Smooth muscle cell (in vitro differentiated cells): ENCODE data around the gene LRRK2. TPM values are rescaled to one million over a fixed set of nuclear protein-coding genes. Genes with fewer than 3 reads are reported as not detected.
A peak's percentile ranks its signal among the peaks of the same experiment; 100 is the strongest.

Source experiments
- DNase-seq: peaks from one replicate; lab custom pipeline; 2025; ENCODE audit not compliant: unreplicated experiment; lab: John Stamatoyannopoulos, UW
- H2AFZ ChIP-seq: fragments of 200-600 bp; sonication (generic); 2 replicates; pipeline ENCODE4 v1.6.0; 2016; ENCODE audit warnings: antibody characterized with exemption, low read depth, mild to moderate bottlenecking
- H3F3A ChIP-seq: fragments of 200-600 bp; sonication (generic); 2 replicates; pipeline ENCODE4 v1.6.0; 2017; ENCODE audit warnings: antibody characterized with exemption, low read depth
- H3K27ac ChIP-seq: fragments of 200-600 bp; sonication (generic); 2 replicates; pipeline ENCODE4 v1.5.1; 2016; ENCODE audit warnings: low read depth, mild to moderate bottlenecking
- H3K27me3 ChIP-seq: fragments of 200-600 bp; sonication (generic); 2 replicates; pipeline ENCODE4 v1.6.1; 2016; ENCODE audit warnings: low read depth, mild to moderate bottlenecking
- H3K36me3 ChIP-seq: fragments of 200-600 bp; sonication (generic); 2 replicates; pipeline ENCODE4 v1.5.1; 2016; ENCODE audit warnings: low read depth
- H3K4me1 ChIP-seq: fragments of 200-600 bp; sonication (generic); 2 replicates; pipeline ENCODE4 v1.5.1; 2016; ENCODE audit warnings: low read depth
- H3K4me2 ChIP-seq: fragments of 200-600 bp; sonication (generic); 2 replicates; pipeline ENCODE4 v1.6.0; 2016; ENCODE audit warnings: mild to moderate bottlenecking
- H3K4me3 ChIP-seq: fragments of 200-600 bp; sonication (generic); 2 replicates; pipeline ENCODE4 v1.5.1; 2016; ENCODE audit warnings: mild to moderate bottlenecking
- H3K79me2 ChIP-seq: fragments of 200-600 bp; sonication (generic); 2 replicates; pipeline ENCODE4 v1.6.0; 2016; ENCODE audit warnings: low read depth, mild to moderate bottlenecking
- H3K9ac ChIP-seq: fragments of 200-600 bp; sonication (generic); 2 replicates; pipeline ENCODE4 v1.6.0; 2016; ENCODE audit warnings: low read depth
- H3K9me3 ChIP-seq: fragments of 200-600 bp; sonication (generic); replicated peaks from 2 replicates; pipeline ENCODE4 v1.5.1; 2016; ENCODE audit warnings: low read depth
- H4K20me1 ChIP-seq: fragments of 200-600 bp; sonication (generic); 2 replicates; pipeline ENCODE4 v1.6.0; 2016; ENCODE audit warnings: low read depth
- WGBS: methylation state at CpG from one replicate; pipeline ENCODE4 v1.1.7; 2016; ENCODE audit warnings: low lambda C conversion rate; 5-methylcytosine and 5-hydroxymethylcytosine counted together
- polyA plus RNA-seq: library from polyadenylated mRNA; unstranded; fragments of >200 nt; fragmentation: Nextera tagmentation; extraction: Ambion mirVana; gene quantifications from 2 replicates; pipeline ENCODE4 v1.2.1, GENCODE V29; 2016
- total RNA-seq: library from RNA; depleted of rRNA; stranded (reverse); fragments of >200 nt; gene quantifications from 2 replicates; pipeline ENCODE4 v1.2.3, GENCODE V29; 2014
- TF ChIP-seq, protein P1 (sequence below): fragments of 200-600 bp; sonication (generic); IDR thresholded peaks from 2 replicates; pipeline ENCODE4 v1.5.1; 2017; ENCODE audit warnings: borderline replicate concordance, mild to moderate bottlenecking, antibody characterized with exemption; ENCODE audit not compliant: insufficient read depth, poor library complexity, severe bottlenecking

LRRK2 gene
- total and polyA plus RNA-seq, 2 experiments from 2014 or later = not detected

DNA sequence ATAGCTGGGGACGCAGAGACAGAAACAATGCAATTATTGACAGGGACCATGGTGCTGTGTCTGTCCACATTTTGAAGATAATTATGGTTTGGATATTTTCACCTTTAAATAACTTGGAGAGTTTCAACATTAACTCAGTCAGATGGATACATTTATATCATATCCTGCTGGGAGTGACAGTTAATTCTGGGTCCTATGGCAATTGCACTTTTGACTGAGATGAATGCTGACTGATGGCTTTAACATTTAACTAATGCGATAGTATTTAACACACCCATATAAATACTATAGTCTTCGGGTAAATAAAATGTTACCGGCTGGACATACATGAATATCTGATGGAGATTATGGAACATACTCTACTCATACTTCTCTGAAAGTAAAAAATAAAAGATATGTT is 118.3 kb downstream of the LRRK2 start:
- Histone ChIP-seq H3K4me1 (no peaks in the 10 kb centered on the region), H3K79me2 (no peaks in the 10 kb centered on the region), H3K4me2 (no peak overlapping the region), H3K36me3 (no peaks in the 10 kb centered on the region), H3K4me3 (no peak overlapping the region), H2AFZ (no peak overlapping the region), H4K20me1 (no peaks in the 10 kb centered on the region), H3K27me3 (no peaks in the 10 kb centered on the region), H3K9me3 (no peaks in the 10 kb centered on the region), H3K27ac (no peak overlapping the region), H3F3A (no peaks in the 10 kb centered on the region), H3K9ac (no peak overlapping the region)
- WGBS = 45% methylated on average over 4 of the region's 4 CpGs
- TF ChIP-seq, protein P1, sequence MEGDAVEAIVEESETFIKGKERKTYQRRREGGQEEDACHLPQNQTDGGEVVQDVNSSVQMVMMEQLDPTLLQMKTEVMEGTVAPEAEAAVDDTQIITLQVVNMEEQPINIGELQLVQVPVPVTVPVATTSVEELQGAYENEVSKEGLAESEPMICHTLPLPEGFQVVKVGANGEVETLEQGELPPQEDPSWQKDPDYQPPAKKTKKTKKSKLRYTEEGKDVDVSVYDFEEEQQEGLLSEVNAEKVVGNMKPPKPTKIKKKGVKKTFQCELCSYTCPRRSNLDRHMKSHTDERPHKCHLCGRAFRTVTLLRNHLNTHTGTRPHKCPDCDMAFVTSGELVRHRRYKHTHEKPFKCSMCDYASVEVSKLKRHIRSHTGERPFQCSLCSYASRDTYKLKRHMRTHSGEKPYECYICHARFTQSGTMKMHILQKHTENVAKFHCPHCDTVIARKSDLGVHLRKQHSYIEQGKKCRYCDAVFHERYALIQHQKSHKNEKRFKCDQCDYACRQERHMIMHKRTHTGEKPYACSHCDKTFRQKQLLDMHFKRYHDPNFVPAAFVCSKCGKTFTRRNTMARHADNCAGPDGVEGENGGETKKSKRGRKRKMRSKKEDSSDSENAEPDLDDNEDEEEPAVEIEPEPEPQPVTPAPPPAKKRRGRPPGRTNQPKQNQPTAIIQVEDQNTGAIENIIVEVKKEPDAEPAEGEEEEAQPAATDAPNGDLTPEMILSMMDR = no peak
- no peak for DNase-seq

DNA sequence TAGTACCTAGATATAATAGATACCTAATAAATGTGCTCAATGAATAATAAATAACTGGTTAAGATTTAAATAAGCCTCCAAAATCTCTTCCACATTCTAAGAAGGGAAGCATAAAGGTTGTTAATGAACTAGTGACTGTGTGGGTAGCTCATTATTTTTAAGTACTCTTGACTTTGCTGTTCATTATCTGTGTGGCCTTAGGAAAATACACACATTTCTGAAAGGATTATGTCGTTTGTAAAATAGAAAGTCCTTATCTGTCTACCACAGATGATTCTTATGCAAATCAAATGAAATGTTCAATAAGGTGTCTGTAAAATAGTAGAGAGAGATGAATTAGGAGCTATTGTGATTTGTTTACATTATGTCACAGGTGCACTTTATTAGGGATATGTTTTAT is 119.5 kb downstream of the LRRK2 start:
- Histone ChIP-seq H3K4me3 (no peak overlapping the region), H3K4me1 (no peaks in the 10 kb centered on the region), H3F3A (no peaks in the 10 kb centered on the region), H3K36me3 (no peaks in the 10 kb centered on the region), H3K79me2 (no peaks in the 10 kb centered on the region), H3K27me3 (no peaks in the 10 kb centered on the region), H3K27ac (no peak overlapping the region), H4K20me1 (no peaks in the 10 kb centered on the region), H2AFZ (no peak overlapping the region), H3K4me2 (no peak overlapping the region), H3K9ac (no peak overlapping the region), H3K9me3 (no peaks in the 10 kb centered on the region)
- WGBS = 79% methylated on average over 1 of the region's 1 CpG
- DNase-seq = no peak
- TF ChIP-seq, protein P1 = no peak

DNA sequence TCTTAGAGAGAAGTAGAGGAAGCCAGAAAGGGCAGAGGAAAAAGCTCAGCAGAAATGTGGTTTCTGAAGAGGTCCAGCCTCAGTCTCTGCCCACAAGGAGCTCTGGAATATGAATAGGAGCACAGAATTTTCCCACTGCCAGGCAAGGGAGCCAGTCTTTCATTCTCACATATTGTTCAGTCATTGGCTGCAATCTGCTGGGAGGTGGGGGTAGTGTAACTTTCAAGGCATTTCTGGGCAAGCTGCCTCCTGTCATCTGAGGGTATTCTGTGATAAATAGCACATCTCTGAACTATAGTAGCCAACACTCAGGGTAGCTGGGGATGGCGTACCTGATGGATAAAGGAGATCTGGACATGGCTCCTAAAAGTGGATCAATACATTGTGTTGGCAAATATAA is 127.2 kb downstream of the LRRK2 start:
- no peaks in the 10 kb centered on the region for H3F3A ChIP-seq
- H3K9ac ChIP-seq = no peak overlapping the region
- no peak overlapping the region for H3K4me3 ChIP-seq
- H3K27me3 ChIP-seq = no peaks in the 10 kb centered on the region
- no peaks in the 10 kb centered on the region for H3K79me2 ChIP-seq
- H3K36me3 ChIP-seq = no peaks in the 10 kb centered on the region
- 87% methylated on average over 1 of the region's 1 CpG for WGBS
- no peak overlapping the region for H3K27ac ChIP-seq
- H2AFZ ChIP-seq = no peak overlapping the region
- TF ChIP-seq, protein P1 = no peak
- no peak for DNase-seq
- no peaks in the 10 kb centered on the region for H3K4me1 ChIP-seq
- no peak overlapping the region for H3K4me2 ChIP-seq
- H3K9me3 ChIP-seq = no peaks in the 10 kb centered on the region
- H4K20me1 ChIP-seq = no peaks in the 10 kb centered on the region

DNA sequence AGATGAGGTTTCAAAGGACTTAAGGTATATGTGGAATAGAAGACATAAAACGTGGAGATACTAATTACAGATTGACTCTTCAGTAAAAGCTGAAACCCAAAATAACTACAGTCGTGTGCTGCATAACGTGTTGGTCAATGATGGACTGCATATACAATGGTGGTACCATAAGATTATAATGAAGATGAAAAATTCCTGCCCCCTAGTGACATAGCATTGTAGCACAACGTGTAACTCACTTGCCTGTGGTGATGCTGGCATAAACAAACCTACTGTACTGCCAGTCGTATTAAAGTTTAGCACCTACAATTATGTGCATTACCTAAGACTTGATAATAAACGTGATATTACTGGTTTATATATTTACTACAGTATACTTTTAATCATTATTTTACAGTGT is 150.3 kb downstream of the LRRK2 start:
- no peak overlapping the region for H3K9ac ChIP-seq
- H3K27me3 ChIP-seq = no peaks in the 10 kb centered on the region
- H2AFZ ChIP-seq = no peak overlapping the region
- 54% methylated on average over 6 of the region's 6 CpGs for WGBS
- H3K9me3 ChIP-seq = no peaks in the 10 kb centered on the region
- H3K79me2 ChIP-seq = no peaks in the 10 kb centered on the region
- no peak overlapping the region for H3K4me2 ChIP-seq
- H3K4me1 ChIP-seq = no peaks in the 10 kb centered on the region
- H4K20me1 ChIP-seq = no peaks in the 10 kb centered on the region
- TF ChIP-seq, protein P1 = peak; percentile 18
- H3F3A ChIP-seq = no peaks in the 10 kb centered on the region
- no peak overlapping the region for H3K4me3 ChIP-seq
- H3K36me3 ChIP-seq = no peaks in the 10 kb centered on the region
- no peak overlapping the region for H3K27ac ChIP-seq
- DNase-seq = no peak
